Fibroblast of mammary gland (primary cell): ENCODE measurements around the gene LSS.
"Not testable (repeated sequence)": the region's sequence is repeated elsewhere in the genome, so short reads cannot be mapped to it uniquely, and the experiment has no call there.

Experiments used
- DNase-seq: peaks from one replicate; pipeline ENCODE4 v3.0.0-alpha.2; 2010; ENCODE audit warnings: low read depth
- H3K4me3 ChIP-seq: 2 replicates; pipeline ENCODE4 v1.5.1; 2011; ENCODE audit warnings: low read depth, mild to moderate bottlenecking, low read length, moderate library complexity; ENCODE audit not compliant: control insufficient read depth
- CTCF ChIP-seq: conservative IDR thresholded peaks from 2 replicates; pipeline ENCODE4 v1.5.1; 2011; ENCODE audit warnings: low read depth, low read length, inconsistent platforms; ENCODE audit not compliant: control insufficient read depth, insufficient read depth

Gene LSS

GRCh38 chr21:46180778-46181391 lies 47.7 kb downstream of the LSS start:
- no peak for DNase-seq
- H3K4me3 ChIP-seq: no peak overlapping the region
- no peak for TF ChIP-seq CTCF

DNA sequence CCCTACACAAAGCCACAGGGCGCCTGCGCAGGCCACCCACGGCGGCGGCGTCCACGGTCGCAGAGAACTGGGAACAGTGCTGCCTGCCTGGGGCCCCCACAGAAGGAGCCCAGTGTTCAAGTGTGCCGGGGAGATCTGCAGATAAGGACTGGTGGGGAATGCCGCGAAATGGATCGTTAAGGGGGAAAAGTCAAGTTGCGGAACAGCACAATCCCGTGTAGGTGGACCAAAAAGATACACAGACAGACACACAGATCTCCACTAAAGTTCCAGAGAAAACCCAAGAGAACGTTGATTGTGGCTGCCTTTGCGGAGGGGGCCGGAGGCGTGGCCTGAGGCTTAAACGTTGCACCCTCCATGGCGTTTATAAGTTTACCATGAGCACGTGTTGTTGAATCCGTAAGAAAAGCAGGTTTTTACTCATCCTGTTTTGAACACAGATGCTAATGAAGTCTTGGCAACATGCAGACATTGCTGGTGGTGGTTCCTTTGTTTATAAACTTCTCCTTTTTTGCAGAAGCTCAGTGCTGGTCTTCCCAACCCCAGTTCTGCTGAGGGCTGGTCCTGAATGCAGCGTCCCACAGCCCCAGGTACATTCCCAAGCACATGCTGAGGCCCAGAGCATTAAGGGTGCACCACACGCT lies 48.4 kb downstream of the LSS start:
- H3K4me3 ChIP-seq: no peak overlapping the region
- no peak for DNase-seq
- no peak for TF ChIP-seq CTCF

DNA sequence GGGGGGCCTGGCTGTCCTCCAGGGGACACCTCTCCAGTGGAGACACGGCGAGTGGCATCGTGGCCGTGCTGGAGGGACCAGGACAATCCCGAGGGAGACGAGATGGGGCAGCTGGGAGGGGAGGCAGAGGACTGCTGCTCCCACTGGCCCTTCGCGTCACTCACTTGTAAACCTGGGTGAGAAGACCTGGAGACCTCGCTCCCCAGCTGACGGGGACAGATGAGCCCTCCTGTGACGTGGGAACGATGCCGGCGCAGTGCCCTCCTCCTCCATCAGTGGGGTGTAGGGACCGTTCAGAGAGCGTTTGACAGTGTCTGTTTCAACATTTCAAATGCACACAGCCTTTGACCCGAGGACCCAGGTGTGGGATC lies 48.9 kb downstream of the LSS start:
- no peak for DNase-seq
- no peak overlapping the region for H3K4me3 ChIP-seq
- TF ChIP-seq CTCF: no peak

DNA sequence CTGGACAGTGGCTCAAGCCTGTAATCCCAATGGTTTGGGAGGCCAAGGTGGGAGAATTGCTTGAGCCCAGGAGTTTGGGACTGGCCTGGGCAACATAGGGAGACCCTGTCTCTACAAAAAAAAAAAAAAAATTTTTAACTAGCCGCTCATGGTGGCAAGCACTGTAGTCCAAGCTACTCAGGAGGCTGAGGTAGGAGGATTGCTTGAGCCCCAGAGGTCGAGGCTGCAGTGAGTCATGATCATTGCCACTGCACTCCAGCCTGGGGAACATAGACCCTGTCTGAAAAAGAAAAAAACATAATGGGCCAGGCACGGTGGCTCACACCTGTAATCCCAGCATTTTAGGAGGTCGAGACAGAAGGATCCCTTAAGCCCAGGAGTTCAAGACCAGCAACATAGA lies 49.6 kb downstream of the LSS start:
- H3K4me3 ChIP-seq: no peak overlapping the region
- TF ChIP-seq CTCF: no peak
- no peak for DNase-seq

DNA sequence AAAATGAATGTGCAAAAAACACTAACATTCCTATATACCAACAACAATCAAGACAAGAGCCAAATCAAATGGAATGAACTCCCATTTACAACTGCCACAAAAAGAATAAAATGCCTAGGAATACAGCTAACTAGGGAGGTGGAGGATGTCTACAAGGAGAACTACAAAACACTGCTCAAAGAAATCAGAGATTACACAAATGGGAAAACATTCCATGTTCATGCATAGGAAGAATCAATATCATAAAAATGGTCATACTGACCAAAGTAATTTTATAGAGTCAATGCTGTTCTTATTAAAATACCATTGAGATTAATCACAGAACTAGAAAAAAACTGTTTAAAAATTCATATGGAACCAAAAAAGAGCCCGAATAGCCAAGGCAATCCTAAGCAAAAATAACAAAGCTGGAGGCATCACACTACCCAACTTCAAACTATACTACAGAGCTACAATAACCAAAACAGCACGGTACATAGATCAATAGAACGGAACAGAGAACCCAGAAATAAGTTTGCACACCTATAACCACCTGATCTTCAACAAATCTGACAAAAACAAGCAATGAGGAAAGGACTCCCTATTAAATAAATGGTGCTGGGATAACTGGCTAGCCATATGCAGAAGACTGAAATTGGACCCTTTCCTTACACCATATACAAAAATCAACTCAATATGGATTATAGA lies 52.0 kb downstream of the LSS start:
- not testable (repeated sequence) for H3K4me3 ChIP-seq, DNase-seq

GRCh38 chr21:46173573-46173972 lies 55.0 kb downstream of the LSS start:
- no peak for TF ChIP-seq CTCF
- DNase-seq: no peak
- no peak overlapping the region for H3K4me3 ChIP-seq

GRCh38 chr21:46172863-46173528 lies 55.6 kb downstream of the LSS start:
- H3K4me3 ChIP-seq: no peak overlapping the region
- DNase-seq: no peak
- TF ChIP-seq CTCF: no peak
